Gastrocnemius medialis (tissue), 4 donors: ENCODE measurements around the gene INO80B. TPM values are rescaled to one million over a fixed set of nuclear protein-coding genes. Genes with fewer than 3 reads are reported as not detected.

Experiments
- ATAC-seq, 2 donors: fragments of 150-250 bp; one replicate each; pipeline ENCODE4 v1.9.1; 2016
- DNase-seq, 2 donors: peaks; one replicate each; pipeline ENCODE4 v3.0.0-alpha.2; 2019
- H3K27ac ChIP-seq, 4 donors: fragments of 200-600 bp; sonication (generic); 1 replicate in 1 of 4; 2 replicates in 3 of 4; pipeline ENCODE4 v1.5.1; 2016 to 2018; ENCODE audit warnings: mild to moderate bottlenecking in 2 of 4, moderate library complexity in 1 of 4
- H3K27me3 ChIP-seq, 3 donors: fragments of 200-600 bp; sonication (generic) in 2 of 3; 1 replicate in 1 of 3; 2 replicates in 2 of 3; pipeline versions ENCODE4 v1.5.1 to v1.6.0; 2016 to 2019; ENCODE audit warnings: mild to moderate bottlenecking in 1 of 3, moderate library complexity in 1 of 3
- H3K36me3 ChIP-seq, 2 donors: fragments of 200-600 bp; sonication (generic) in 1 of 2; one replicate each; pipeline ENCODE4 v1.5.1; 2017 to 2018
- H3K4me1 ChIP-seq, 2 donors: fragments of 200-600 bp; sonication (generic) in 1 of 2; one replicate each; pipeline ENCODE4 v1.5.1; 2016 to 2017; ENCODE audit warnings: mild to moderate bottlenecking in 2 of 2
- H3K4me3 ChIP-seq, 4 donors: fragments of 200-600 bp; sonication (generic) in 3 of 4; 1 replicate in 1 of 4; 2 replicates in 3 of 4; pipeline ENCODE4 v1.5.1; 2016 to 2019; ENCODE audit warnings: mild to moderate bottlenecking in 2 of 4
- H3K9me3 ChIP-seq, 3 donors: fragments of 200-600 bp; sonication (generic) in 2 of 3; 1 replicate in 1 of 3; 2 replicates in 2 of 3; pipeline ENCODE4 v1.5.1; 2016 to 2019
- CTCF ChIP-seq, 5 experiments: fragments of 450-650 bp in 3 of 5; fragments of 200-600 bp in 2 of 5; sonication (generic) in 2 of 5; IDR thresholded peaks in 4 of 5; conservative IDR thresholded peaks in 1 of 5; 1 replicate in 4 of 5; 2 replicates in 1 of 5; pipeline ENCODE4 v1.5.1; 2016 to 2019; ENCODE audit warnings: antibody characterized with exemption in 5 of 5, mild to moderate bottlenecking in 3 of 5, moderate library complexity in 3 of 5
- POLR2A ChIP-seq, 2 donors: fragments of 450-650 bp; IDR thresholded peaks; one replicate each; pipeline ENCODE4 v1.6.1; 2017; ENCODE audit warnings: antibody characterized with exemption in 2 of 2, mild to moderate bottlenecking in 2 of 2, moderate library complexity in 2 of 2
- in situ Hi-C, 4 donors: fragments of 200-750 bp; cut with MboI; loops; one replicate each; pipeline versions ENCODE4 v1.15.0 to v1.8.0; 2017; ENCODE audit warnings: low sequenced_read_pairs in 4 of 4
- intact Hi-C: fragments of 100-400 bp; cut with DNase I; formaldehyde crosslinking; loops from one replicate; pipeline ENCODE4 v1.15.1; 2023; ENCODE audit warnings: low total_unique reads
- total RNA-seq, 4 donors: library from RNA; depleted of rRNA; stranded (reverse); fragments of >200 nt; gene quantifications; one replicate each; pipeline versions ENCODE4 v1.1.0 to v1.2.3, GENCODE V29; 2016

Gene INO80B
- total RNA-seq, 4 donors from 2014 or later = 14.5 to 51.9 (median 41.1) TPM

- Histone ChIP-seq H3K27ac (no peak overlapping the region), H3K4me1 (peaks cover 22 to 30% of the 10 kb centered on the region in 2 donors), H3K36me3 (peaks cover 0 to 9% of the 10 kb centered on the region in 2 donors), H3K4me3 (peak overlapping the region; percentile 32 to 48 (median 44)), H3K9me3 (no peaks in the 10 kb centered on the region), H3K27me3 (peaks cover 42 to 67% (median 57%) of the 10 kb centered on the region in 3 donors)
- intact Hi-C loops (no loop called here), in situ Hi-C loops (no loop called here)
- peak in 1 of 2 donors; percentile 10 for ATAC-seq
- no peak for DNase-seq
- TF ChIP-seq CTCF (IDR thresholded peaks at IDR 0.05 in 4 of 5, conservative IDR thresholded peaks at IDR 0.05 in 1 of 5) (no peak), POLR2A (IDR thresholded peaks at IDR 0.05) (no peak)
Measured at GRCh38 chr2:74498500-74499266, 43.8 kb downstream of the INO80B start.

DNA sequence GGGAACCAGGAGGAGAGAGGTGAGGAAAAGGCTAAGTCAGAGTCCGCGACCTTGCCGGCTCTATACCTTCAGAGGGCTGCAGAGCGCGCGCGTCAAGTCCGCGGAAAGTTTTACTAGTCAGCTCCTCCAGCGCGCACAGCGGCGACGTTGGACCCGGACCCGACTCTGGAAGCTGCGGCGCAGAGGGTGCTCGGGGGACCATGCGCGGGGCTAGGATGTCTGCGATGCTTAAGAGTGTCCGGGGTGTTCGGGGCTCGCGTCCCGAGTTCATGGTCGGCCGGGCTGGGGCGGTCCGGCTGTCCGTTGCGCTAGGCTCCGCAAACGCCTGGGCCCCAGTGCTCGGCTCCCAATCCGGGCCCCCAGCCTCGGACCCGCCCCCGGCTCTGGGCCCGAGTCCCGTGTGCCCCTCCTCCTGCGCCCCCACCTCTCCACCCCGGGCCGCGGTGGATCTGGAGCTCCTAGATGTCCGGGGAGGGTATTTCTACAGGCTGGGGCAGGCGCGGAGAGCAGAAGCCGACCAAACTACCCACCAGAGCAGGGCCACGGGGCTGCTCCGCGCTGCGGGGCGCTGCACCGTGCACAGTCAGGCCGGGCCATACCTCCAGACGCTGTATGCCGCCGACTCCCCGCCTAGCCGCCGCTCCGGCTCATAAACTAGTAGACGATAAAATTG lies 44.5 kb downstream of the INO80B start, which contains the start of gene LBX2:
Gene LBX2 (minus strand): TSS at position 337 of the 673 bp plus-strand sequence. CDS start 66 bp downstream, at position 271.
- no peak for DNase-seq
- H3K4me1 ChIP-seq = peaks cover 22 to 36% of the 10 kb centered on the region in 2 donors
- TF ChIP-seq CTCF (IDR thresholded peaks at IDR 0.05 in 4 of 5, conservative IDR thresholded peaks at IDR 0.05 in 1 of 5) = no peak
- TF ChIP-seq POLR2A (IDR thresholded peaks at IDR 0.05) = no peak
- in situ Hi-C loops = no loop called here
- H3K9me3 ChIP-seq = no peaks in the 10 kb centered on the region
- peaks cover 42 to 70% (median 57%) of the 10 kb centered on the region in 3 donors for H3K27me3 ChIP-seq
- peak in 1 of 2 donors; percentile 10 for ATAC-seq
- peaks cover 0 to 1% of the 10 kb centered on the region in 2 donors for H3K36me3 ChIP-seq
- H3K27ac ChIP-seq = no peak within 1 kb of the TSS
- intact Hi-C loops = no loop called here
- H3K4me3 ChIP-seq = peak within 1 kb of the TSS; percentile 28 to 48 (median 44)

GRCh38 chr2:74499940-74500577 lies 45.2 kb downstream of the INO80B start:
- TF ChIP-seq POLR2A (IDR thresholded peaks at IDR 0.05) (no peak), CTCF (IDR thresholded peaks at IDR 0.05 in 4 of 5, conservative IDR thresholded peaks at IDR 0.05 in 1 of 5) (no peak)
- peak overlapping the region in 1 of 4 donors; percentile 48 for H3K4me3 ChIP-seq
- intact Hi-C loops (no loop called here), in situ Hi-C loops (no loop called here)
- H3K36me3 ChIP-seq = peaks cover 0 to 6% of the 10 kb centered on the region in 2 donors
- ATAC-seq (no peak), DNase-seq (no peak)
- no peaks in the 10 kb centered on the region for H3K9me3 ChIP-seq
- peaks cover 26 to 39% of the 10 kb centered on the region in 2 donors for H3K4me1 ChIP-seq
- H3K27ac ChIP-seq = no peak overlapping the region
- peaks cover 42 to 74% (median 57%) of the 10 kb centered on the region in 3 donors for H3K27me3 ChIP-seq

DNA sequence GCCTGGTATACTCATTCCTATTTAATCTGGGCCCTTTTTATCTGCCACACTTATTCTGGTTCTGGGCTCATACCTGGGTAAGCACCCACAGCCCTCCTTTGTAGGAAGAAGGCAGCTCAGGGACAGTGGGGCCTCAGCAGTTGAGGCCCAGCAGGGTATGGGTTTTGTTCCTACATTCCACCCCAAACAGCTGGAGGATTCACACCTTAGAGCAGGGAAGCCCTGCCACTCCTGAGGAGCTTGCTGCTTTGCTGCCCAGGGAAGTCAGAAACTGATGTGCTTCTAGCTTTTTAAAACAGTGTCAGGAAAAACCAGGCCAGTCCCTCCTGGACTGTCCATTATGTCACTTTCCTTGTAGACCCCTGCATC lies 45.7 kb downstream of the INO80B start:
- peaks cover 0 to 11% of the 10 kb centered on the region in 2 donors for H3K36me3 ChIP-seq
- ATAC-seq (no peak), DNase-seq (no peak)
- no peak overlapping the region for H3K27ac ChIP-seq
- H3K4me1 ChIP-seq = peaks cover 27 to 41% of the 10 kb centered on the region in 2 donors
- H3K9me3 ChIP-seq = no peaks in the 10 kb centered on the region
- peaks cover 42 to 76% (median 57%) of the 10 kb centered on the region in 3 donors for H3K27me3 ChIP-seq
- H3K4me3 ChIP-seq = no peak overlapping the region
- TF ChIP-seq CTCF (IDR thresholded peaks at IDR 0.05 in 4 of 5, conservative IDR thresholded peaks at IDR 0.05 in 1 of 5) (no peak), POLR2A (IDR thresholded peaks at IDR 0.05) (no peak)
- in situ Hi-C loops = no loop called here
- intact Hi-C loops = no loop called here
